Measurements from ENCODE around the gene NRP2.

DNA sequence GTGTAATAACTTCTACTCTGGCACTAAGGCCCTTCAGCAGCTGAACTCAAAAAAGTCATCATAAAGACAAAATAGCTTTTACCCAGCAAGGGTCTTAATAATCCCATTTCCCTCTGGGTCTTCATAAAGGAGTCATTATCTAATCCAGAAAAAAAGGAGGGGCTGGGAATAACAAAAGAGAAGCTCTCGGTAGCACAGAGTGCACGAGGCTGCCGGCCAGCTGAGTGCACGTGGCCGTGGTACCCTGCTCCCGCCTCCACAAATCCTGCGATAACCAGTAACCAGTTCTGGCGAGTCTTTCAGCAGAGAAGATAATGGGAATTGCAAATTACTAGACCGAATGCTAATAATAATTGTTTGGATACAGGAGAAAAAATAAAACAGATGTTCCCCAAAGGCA is 7.5 kb downstream of the NRP2 start:
- TF ChIP-seq CTCF (IDR thresholded peaks at IDR 0.05) = no peak
- TF ChIP-seq POLR2A (IDR thresholded peaks at IDR 0.05) = no peak
